ENCODE data around the gene ABITRAM. TPM values are rescaled to one million over a fixed set of nuclear protein-coding genes. Genes with fewer than 3 reads are reported as not detected.

Gene ABITRAM
- total RNA-seq, 2 experiments from 2014 or later: 7.0 to 14.6 TPM

DNA sequence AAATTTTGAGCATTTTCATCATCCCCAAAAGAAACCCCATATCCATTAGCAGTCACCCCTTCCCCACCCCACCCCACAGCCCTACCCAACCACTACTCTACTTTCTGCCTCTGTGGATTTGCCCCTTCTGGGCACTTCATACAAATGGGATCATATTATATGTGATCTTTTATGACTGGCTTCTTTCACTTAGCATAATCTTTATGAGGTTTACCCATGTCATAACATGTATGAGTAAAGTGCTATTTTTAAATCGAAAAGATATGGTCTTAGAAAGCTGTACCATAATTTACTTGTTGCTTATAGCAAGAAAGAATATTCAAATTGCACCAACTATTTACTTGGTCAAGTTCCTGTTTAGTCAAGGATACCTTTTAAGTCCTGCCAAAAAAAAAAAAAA lies 13.0 kb upstream of the ABITRAM start:
- CTCF ChIA-PET (ENCODE audit: unreplicated experiment): no interaction called here
- no peaks in the 10 kb centered on the region for H3K9me2 ChIP-seq (ENCODE audit: insufficient read depth, low read length)
- no peaks in the 10 kb centered on the region for H3K9me3 ChIP-seq (ENCODE audit: low read length)
- H3K4me2 ChIP-seq (ENCODE audit: low read length): no peak overlapping the region
- BruUV-seq (replicated peaks): no TSS peak
- TF ChIP-seq EZH2phosphoT487 (IDR thresholded peaks at IDR 0.05; ENCODE audit: borderline replicate concordance, low read depth, low read length): no peak
- H3K27ac ChIP-seq (ENCODE audit: low read depth, low read length, poor library complexity, severe bottlenecking): no peak overlapping the region
- H3K36me3 ChIP-seq (ENCODE audit: insufficient read depth, low read length): peaks cover 86% of the 10 kb centered on the region
- intact Hi-C loops (cut with micrococcal nuclease; ENCODE audit: unreplicated experiment): no loop called here
- DNase-seq (ENCODE audit: low spot score): no peak
- H4K20me1 ChIP-seq (ENCODE audit: insufficient read depth, low read length): no peaks in the 10 kb centered on the region; the same call in 1 of the 2 replicates
- H3K4me1 ChIP-seq (ENCODE audit: insufficient read depth, low read length, poor library complexity, severe bottlenecking): no peaks in the 10 kb centered on the region
- POLR2A ChIA-PET: no interaction called here
- no peak overlapping the region for H3K4me3 ChIP-seq (ENCODE audit: low read depth, low read length, poor library complexity, severe bottlenecking)
- no peaks in the 10 kb centered on the region for H3K79me2 ChIP-seq (ENCODE audit: insufficient read depth, low read depth, low read length)
- no peak overlapping the region for H2AFZ ChIP-seq (ENCODE audit: low read length)

DNA sequence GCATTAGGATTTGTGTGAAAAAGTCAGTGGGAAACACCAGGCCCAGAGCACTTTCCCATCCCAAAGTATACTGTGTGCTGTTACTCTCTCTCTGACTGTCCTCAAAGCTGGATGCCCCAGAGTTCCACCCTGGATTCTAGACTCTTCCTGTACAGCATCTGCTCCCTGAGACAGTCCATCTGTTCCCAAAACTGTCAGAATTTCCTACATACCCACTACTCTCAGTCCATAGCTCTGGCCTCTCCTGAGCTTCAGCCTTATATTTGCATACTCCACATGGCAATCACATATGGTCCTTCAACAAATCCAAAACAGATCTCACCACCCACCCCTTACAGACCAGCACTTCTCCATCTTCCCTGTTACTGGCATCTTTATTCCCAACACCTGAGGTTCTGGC lies 9.7 kb upstream of the ABITRAM start:
- Histone ChIP-seq H3K79me2 (ENCODE audit: insufficient read depth, low read depth, low read length) (no peaks in the 10 kb centered on the region), H3K4me3 (ENCODE audit: low read depth, low read length, poor library complexity, severe bottlenecking) (no peak overlapping the region), H3K9me3 (ENCODE audit: low read length) (no peaks in the 10 kb centered on the region), H3K27ac (ENCODE audit: low read depth, low read length, poor library complexity, severe bottlenecking) (no peak overlapping the region), H3K9me2 (ENCODE audit: insufficient read depth, low read length) (no peaks in the 10 kb centered on the region), H2AFZ (ENCODE audit: low read length) (no peak overlapping the region), H4K20me1 (ENCODE audit: insufficient read depth, low read length) (no peaks in the 10 kb centered on the region; the same call in none of the 2 replicates), H3K4me1 (ENCODE audit: insufficient read depth, low read length, poor library complexity, severe bottlenecking) (no peaks in the 10 kb centered on the region), H3K4me2 (ENCODE audit: low read length) (no peak overlapping the region), H3K36me3 (ENCODE audit: insufficient read depth, low read length) (peaks cover 95% of the 10 kb centered on the region)
- no TSS peak for BruUV-seq (replicated peaks)
- CTCF ChIA-PET (ENCODE audit: unreplicated experiment): no interaction called here
- POLR2A ChIA-PET: no interaction called here
- no peak for DNase-seq (ENCODE audit: low spot score)
- TF ChIP-seq, protein P1, sequence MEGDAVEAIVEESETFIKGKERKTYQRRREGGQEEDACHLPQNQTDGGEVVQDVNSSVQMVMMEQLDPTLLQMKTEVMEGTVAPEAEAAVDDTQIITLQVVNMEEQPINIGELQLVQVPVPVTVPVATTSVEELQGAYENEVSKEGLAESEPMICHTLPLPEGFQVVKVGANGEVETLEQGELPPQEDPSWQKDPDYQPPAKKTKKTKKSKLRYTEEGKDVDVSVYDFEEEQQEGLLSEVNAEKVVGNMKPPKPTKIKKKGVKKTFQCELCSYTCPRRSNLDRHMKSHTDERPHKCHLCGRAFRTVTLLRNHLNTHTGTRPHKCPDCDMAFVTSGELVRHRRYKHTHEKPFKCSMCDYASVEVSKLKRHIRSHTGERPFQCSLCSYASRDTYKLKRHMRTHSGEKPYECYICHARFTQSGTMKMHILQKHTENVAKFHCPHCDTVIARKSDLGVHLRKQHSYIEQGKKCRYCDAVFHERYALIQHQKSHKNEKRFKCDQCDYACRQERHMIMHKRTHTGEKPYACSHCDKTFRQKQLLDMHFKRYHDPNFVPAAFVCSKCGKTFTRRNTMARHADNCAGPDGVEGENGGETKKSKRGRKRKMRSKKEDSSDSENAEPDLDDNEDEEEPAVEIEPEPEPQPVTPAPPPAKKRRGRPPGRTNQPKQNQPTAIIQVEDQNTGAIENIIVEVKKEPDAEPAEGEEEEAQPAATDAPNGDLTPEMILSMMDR (conservative IDR thresholded peaks at IDR 0.05; ENCODE audit: low read length): no peak
- TF ChIP-seq EZH2phosphoT487 (IDR thresholded peaks at IDR 0.05; ENCODE audit: borderline replicate concordance, low read depth, low read length): no peak
- intact Hi-C loops (cut with micrococcal nuclease; ENCODE audit: unreplicated experiment): no loop called here

DNA sequence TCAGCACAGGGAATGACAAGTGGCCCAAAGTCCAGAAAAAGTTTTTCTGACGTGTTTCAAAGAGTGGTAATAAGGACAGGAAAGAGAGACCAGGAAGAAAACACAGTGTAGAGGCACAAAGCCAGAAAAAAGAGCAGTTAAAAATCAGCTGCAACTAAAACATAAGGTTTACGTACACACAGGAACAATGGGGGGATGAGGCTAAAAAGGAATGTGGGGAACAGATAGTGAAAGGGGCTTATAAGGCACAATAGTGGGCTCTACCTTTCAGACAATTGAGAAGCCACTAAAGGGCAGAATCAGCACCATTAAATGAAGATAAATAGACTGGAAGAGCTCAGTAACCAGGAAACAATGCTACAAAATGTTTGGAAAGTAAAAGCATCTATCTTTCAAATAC lies 5.8 kb upstream of the ABITRAM start:
- Histone ChIP-seq H2AFZ (ENCODE audit: low read length) (no peak overlapping the region), H3K4me1 (ENCODE audit: insufficient read depth, low read length, poor library complexity, severe bottlenecking) (peaks cover 16% of the 10 kb centered on the region), H3K27ac (ENCODE audit: low read depth, low read length, poor library complexity, severe bottlenecking) (no peak overlapping the region), H4K20me1 (ENCODE audit: insufficient read depth, low read length) (peaks cover 8% of the 10 kb centered on the region), H3K9me2 (ENCODE audit: insufficient read depth, low read length) (no peaks in the 10 kb centered on the region), H3K4me3 (ENCODE audit: low read depth, low read length, poor library complexity, severe bottlenecking) (no peak overlapping the region), H3K9me3 (ENCODE audit: low read length) (no peaks in the 10 kb centered on the region), H3K36me3 (ENCODE audit: insufficient read depth, low read length) (peaks cover 75% of the 10 kb centered on the region), H3K4me2 (ENCODE audit: low read length) (no peak overlapping the region), H3K79me2 (ENCODE audit: insufficient read depth, low read depth, low read length) (peaks cover 24% of the 10 kb centered on the region)
- no TSS peak for BruUV-seq (replicated peaks)
- intact Hi-C loops (cut with micrococcal nuclease; ENCODE audit: unreplicated experiment): no loop called here
- CTCF ChIA-PET (ENCODE audit: unreplicated experiment): no interaction called here
- TF ChIP-seq, protein P1 (conservative IDR thresholded peaks at IDR 0.05; ENCODE audit: low read length): no peak
- TF ChIP-seq EZH2phosphoT487 (IDR thresholded peaks at IDR 0.05; ENCODE audit: borderline replicate concordance, low read depth, low read length): no peak
- no peak for DNase-seq (ENCODE audit: low spot score)
- POLR2A ChIA-PET: no interaction called here
